ENCODE data around the gene COL5A1. TPM values are rescaled to one million over a fixed set of nuclear protein-coding genes. Genes with fewer than 3 reads are reported as not detected.

COL5A1 gene
- total and polyA plus RNA-seq, 2 experiments from 2014 or later: 211 to 812 TPM

DNA sequence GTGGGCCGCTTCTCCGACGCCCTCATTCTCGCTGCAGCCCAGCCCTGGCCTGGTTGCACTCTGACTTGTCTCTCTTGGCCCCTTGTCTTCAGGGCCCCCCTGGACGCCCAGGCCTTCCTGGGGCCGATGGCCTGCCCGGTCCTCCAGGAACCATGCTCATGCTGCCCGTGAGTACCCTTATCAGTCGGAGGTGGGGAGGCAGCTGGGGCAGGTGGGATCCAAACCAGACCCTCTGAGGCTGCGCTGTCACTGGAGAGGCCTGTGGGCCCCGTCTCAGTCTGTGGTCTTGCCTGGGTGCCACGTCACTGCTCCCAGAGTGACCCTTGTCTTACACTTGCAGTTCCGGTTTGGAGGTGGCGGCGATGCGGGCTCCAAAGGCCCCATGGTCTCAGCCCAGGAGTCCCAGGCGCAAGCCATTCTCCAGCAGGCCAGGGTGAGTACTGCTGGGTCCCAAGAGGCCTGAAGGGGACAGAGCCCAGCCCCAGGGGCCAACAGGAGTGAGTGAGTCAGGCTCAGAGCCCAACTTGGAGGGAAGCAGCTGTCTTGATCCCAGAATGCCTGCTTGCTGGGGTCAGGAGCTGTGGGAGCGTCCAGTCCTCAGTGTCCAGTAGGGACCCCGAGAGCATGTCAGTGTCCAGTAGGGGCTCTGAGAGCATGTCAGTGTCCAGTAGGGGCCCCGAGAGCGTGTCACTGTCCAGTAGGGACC, 109.0 kb downstream of the COL5A1 start:
- Histone ChIP-seq H3K9me3 (ENCODE audit: low read depth) (no peaks in the 10 kb centered on the region), H2AFZ (no peak overlapping the region), H3K27me3 (replicated peaks; ENCODE audit: insufficient read depth) (no peaks in the 10 kb centered on the region), H3K4me1 (ENCODE audit: insufficient read depth) (no peaks in the 10 kb centered on the region), H3K9ac (no peak overlapping the region), H3K27ac (0 out of 2 replicates have a peak overlapping the region, but pooled peaks have one; percentile 15), H4K20me1 (ENCODE audit: insufficient read depth) (no peaks in the 10 kb centered on the region; the same call in 1 of the 2 replicates), H3K4me2 (ENCODE audit: unreplicated experiment) (no peak overlapping the region), H3K4me3 (no peak overlapping the region), H3K9me2 (ENCODE audit: insufficient read depth) (no peaks in the 10 kb centered on the region), H3F3A (ENCODE audit: insufficient read depth) (peaks cover 90% of the 10 kb centered on the region), H3K36me3 (ENCODE audit: low read depth) (peaks cover 75% of the 10 kb centered on the region), H3K79me2 (ENCODE audit: insufficient read depth) (peaks cover 53% of the 10 kb centered on the region)
- in situ Hi-C loops (cut with MboI): no loop called here
- TF ChIP-seq EZH2 (IDR thresholded peaks at IDR 0.05; ENCODE audit: insufficient read depth, poor library complexity, severe bottlenecking) (no peak), EZH2phosphoT487 (IDR thresholded peaks at IDR 0.05; ENCODE audit: insufficient read depth, low read depth) (no peak)
- 93 to 96% methylated on average over 18 to 21 of the region's 21 CpGs for WGBS, 2 experiments (ENCODE audit: low coverage in 1 of 2, low lambda C conversion rate in 2 of 2, missing lambda C conversion rate in 2 of 2)
- DNase-seq: no peak

DNA sequence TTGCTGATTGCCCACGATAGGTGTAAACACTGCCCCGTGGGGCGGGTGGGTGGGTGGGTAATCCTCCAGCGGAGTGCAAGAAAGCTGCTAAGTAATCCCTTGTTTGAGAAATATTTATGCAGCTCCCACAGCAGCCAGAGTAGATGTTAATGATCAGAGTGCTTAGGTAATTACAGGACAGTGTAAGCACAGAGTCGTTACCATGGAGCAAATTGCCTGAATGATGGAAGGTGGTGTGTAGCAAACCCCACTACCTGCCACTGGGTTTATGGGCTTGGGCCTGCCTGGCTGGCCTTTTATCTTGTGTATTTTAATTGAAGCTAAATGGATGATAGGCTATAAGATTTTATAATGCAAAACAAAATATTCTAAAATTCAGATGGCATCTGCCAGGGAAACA, 110.0 kb downstream of the COL5A1 start:
- Histone ChIP-seq H3K4me1 (ENCODE audit: insufficient read depth) (no peaks in the 10 kb centered on the region), H3K79me2 (ENCODE audit: insufficient read depth) (peaks cover 62% of the 10 kb centered on the region), H3K27me3 (replicated peaks; ENCODE audit: insufficient read depth) (no peaks in the 10 kb centered on the region), H3K27ac (no peak overlapping the region), H3K9me3 (ENCODE audit: low read depth) (no peaks in the 10 kb centered on the region), H3F3A (ENCODE audit: insufficient read depth) (peaks cover 89% of the 10 kb centered on the region), H3K36me3 (ENCODE audit: low read depth) (peaks cover 75% of the 10 kb centered on the region), H3K4me2 (ENCODE audit: unreplicated experiment) (no peak overlapping the region), H3K9me2 (ENCODE audit: insufficient read depth) (no peaks in the 10 kb centered on the region), H4K20me1 (ENCODE audit: insufficient read depth) (no peaks in the 10 kb centered on the region; the same call in 1 of the 2 replicates), H3K9ac (no peak overlapping the region), H3K4me3 (no peak overlapping the region), H2AFZ (no peak overlapping the region)
- DNase-seq: no peak
- 77 to 87% methylated on average over 4 to 5 of the region's 5 CpGs for WGBS, 2 experiments (ENCODE audit: low coverage in 1 of 2, low lambda C conversion rate in 2 of 2, missing lambda C conversion rate in 2 of 2)
- in situ Hi-C loops (cut with MboI): no loop called here
- TF ChIP-seq EZH2phosphoT487 (IDR thresholded peaks at IDR 0.05; ENCODE audit: insufficient read depth, low read depth): no peak
- no peak for TF ChIP-seq EZH2 (IDR thresholded peaks at IDR 0.05; ENCODE audit: insufficient read depth, poor library complexity, severe bottlenecking)

DNA sequence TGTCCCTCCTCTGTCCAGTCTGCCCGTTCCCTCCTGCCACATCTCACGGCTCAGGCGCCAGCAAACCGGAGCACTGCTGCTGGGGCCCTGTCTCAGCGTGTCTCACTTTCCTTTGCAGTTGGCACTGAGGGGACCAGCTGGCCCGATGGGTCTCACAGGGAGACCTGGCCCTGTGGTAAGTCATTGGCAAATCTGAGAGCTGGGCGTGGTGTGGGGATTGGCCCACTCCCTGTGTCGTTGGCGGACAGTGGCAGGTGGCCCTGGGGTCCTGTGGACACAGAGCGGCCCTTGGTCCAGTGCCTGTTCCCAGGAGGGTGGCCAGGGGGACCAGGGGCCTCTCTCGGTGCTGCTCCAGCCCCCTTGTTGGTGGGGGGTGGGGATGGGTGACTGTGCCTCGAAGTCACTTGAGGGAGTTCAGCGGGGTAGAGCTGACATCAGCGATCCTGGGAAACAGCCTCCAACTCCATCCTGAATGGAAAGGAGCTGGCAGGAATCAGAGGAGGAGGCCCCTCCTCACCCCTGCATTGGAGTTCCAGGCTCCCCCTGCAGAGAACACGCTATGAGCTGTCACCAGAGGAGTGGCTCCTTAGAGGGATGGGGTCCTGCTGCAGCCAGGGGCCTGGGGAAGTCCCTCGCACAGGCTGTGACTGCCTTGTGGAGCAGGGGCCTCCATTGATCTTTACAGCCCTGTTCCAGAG, 111.0 kb downstream of the COL5A1 start:
- Histone ChIP-seq H3K4me1 (ENCODE audit: insufficient read depth) (no peaks in the 10 kb centered on the region), H3F3A (ENCODE audit: insufficient read depth) (peaks cover 82% of the 10 kb centered on the region), H3K9me2 (ENCODE audit: insufficient read depth) (no peaks in the 10 kb centered on the region), H3K9ac (no peak overlapping the region), H3K27me3 (replicated peaks; ENCODE audit: insufficient read depth) (no peaks in the 10 kb centered on the region), H2AFZ (no peak overlapping the region), H3K79me2 (ENCODE audit: insufficient read depth) (peaks cover 68% of the 10 kb centered on the region), H4K20me1 (ENCODE audit: insufficient read depth) (no peaks in the 10 kb centered on the region; the same call in 1 of the 2 replicates), H3K4me3 (no peak overlapping the region), H3K36me3 (ENCODE audit: low read depth) (peaks cover 69% of the 10 kb centered on the region), H3K9me3 (ENCODE audit: low read depth) (no peaks in the 10 kb centered on the region), H3K27ac (no peak overlapping the region), H3K4me2 (ENCODE audit: unreplicated experiment) (no peak overlapping the region)
- TF ChIP-seq EZH2 (IDR thresholded peaks at IDR 0.05; ENCODE audit: insufficient read depth, poor library complexity, severe bottlenecking) (no peak), EZH2phosphoT487 (IDR thresholded peaks at IDR 0.05; ENCODE audit: insufficient read depth, low read depth) (no peak)
- in situ Hi-C loops (cut with MboI): no loop called here
- WGBS, 2 experiments (ENCODE audit: low coverage in 1 of 2, low lambda C conversion rate in 2 of 2, missing lambda C conversion rate in 2 of 2): 65 to 68% methylated on average over 14 to 16 of the region's 16 CpGs
- DNase-seq: no peak

DNA sequence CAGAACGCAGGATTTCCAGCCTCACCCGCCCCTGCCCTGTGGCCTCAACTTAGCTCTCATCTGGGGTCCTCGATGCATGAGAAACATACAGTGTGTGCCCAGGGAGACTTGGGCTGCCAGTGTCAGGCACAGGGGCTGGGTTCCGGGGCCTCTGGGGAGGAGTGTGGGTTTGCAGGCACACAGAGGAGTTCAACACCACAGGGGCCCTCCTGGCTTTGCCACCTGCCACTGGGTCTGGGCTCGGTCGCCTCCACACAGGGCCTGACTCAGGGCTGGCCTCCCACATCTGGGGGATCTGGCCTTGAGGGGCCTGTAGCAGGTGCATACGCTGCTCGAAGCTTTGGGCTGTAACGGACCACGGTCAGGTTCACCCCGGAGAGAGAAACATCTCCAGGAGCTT, 111.6 kb downstream of the COL5A1 start:
- Histone ChIP-seq H3K9ac (no peak overlapping the region), H3K27me3 (replicated peaks; ENCODE audit: insufficient read depth) (no peaks in the 10 kb centered on the region), H3K9me3 (ENCODE audit: low read depth) (no peaks in the 10 kb centered on the region), H3K4me3 (no peak overlapping the region), H3K4me2 (ENCODE audit: unreplicated experiment) (no peak overlapping the region), H3K9me2 (ENCODE audit: insufficient read depth) (no peaks in the 10 kb centered on the region), H3K27ac (no peak overlapping the region), H2AFZ (no peak overlapping the region), H3K4me1 (ENCODE audit: insufficient read depth) (no peaks in the 10 kb centered on the region), H3K79me2 (ENCODE audit: insufficient read depth) (peaks cover 65% of the 10 kb centered on the region), H4K20me1 (ENCODE audit: insufficient read depth) (no peaks in the 10 kb centered on the region; the same call in 1 of the 2 replicates), H3F3A (ENCODE audit: insufficient read depth) (peaks cover 80% of the 10 kb centered on the region), H3K36me3 (ENCODE audit: low read depth) (peaks cover 63% of the 10 kb centered on the region)
- in situ Hi-C loops (cut with MboI): no loop called here
- 94 to 96% methylated on average over 11 of the region's 11 CpGs for WGBS, 2 experiments (ENCODE audit: low coverage in 1 of 2, low lambda C conversion rate in 2 of 2, missing lambda C conversion rate in 2 of 2)
- no peak for TF ChIP-seq EZH2phosphoT487 (IDR thresholded peaks at IDR 0.05; ENCODE audit: insufficient read depth, low read depth)
- no peak for TF ChIP-seq EZH2 (IDR thresholded peaks at IDR 0.05; ENCODE audit: insufficient read depth, poor library complexity, severe bottlenecking)
- no peak for DNase-seq
